HuH-7.5 (cell line): Measurements from ENCODE around the gene LETM1.
"Not testable (repeated sequence)": the region's sequence is repeated elsewhere in the genome, so short reads cannot be mapped to it uniquely, and the experiment has no call there.

Experiments used
- DNase-seq: peaks from one replicate; pipeline ENCODE4 v3.0.0; 2011; ENCODE audit warnings: low spot score

LETM1 gene

GRCh38 chr4:1851575-1852410, 4.2 kb downstream of the LETM1 start:
- no peak for DNase-seq

DNA sequence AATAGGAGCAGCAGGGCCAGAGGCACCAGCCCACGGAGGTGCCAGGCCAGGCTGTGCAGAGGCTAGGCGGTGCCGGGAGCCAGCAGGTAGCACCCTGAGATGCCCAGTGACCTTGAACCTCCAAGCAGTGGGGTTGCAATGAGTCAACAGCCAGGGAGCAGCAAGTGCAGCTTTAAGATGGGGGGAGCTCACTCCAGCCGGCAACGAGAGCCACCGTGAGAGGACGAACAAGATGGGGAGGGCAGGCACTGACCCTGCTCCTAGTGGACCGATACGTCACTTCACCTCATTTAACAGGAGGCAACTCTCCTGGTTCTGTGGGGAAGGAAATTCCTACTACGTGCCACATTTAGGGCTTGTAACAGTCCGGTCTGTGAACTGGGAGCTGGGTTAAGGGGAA, 4.8 kb downstream of the LETM1 start:
- no peak for DNase-seq

DNA sequence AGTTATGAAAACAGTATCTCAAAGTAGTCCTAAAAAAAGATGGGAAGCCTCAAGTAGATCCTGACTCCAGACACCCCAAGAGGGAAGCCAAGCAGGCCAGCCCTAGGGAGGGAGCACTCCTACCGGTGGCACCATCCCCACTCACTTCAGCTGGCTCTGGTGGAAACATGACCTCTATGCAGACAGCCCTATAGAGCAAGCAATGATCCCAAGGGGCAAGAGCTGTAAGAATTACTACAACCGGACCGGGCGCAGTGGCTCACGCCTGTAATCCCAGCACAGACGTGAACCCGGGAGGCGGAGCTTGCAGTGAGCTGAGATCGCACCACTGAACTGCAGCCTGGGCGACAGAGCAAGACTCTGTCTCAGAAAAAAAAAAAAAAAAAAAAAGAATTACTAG, 5.7 kb downstream of the LETM1 start:
- no peak for DNase-seq

DNA sequence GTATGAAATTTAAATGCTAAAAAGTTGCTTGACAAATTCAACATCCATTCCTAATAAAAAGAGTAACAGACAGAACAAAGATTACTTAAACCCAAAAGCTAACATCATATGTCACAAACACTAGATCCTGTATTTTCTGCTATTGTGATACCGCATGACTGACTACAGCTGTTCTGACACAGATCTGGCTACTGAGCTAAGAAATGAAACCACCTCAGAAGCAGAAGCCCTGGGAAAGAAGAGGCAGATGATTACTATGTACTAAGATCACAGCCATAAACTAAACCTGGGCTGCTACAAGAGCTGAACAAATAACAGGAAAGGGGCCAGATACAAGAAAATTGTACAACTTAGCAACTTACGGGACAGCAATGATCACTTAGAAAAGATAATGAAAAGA, 9.4 kb downstream of the LETM1 start:
- no peak for DNase-seq

DNA sequence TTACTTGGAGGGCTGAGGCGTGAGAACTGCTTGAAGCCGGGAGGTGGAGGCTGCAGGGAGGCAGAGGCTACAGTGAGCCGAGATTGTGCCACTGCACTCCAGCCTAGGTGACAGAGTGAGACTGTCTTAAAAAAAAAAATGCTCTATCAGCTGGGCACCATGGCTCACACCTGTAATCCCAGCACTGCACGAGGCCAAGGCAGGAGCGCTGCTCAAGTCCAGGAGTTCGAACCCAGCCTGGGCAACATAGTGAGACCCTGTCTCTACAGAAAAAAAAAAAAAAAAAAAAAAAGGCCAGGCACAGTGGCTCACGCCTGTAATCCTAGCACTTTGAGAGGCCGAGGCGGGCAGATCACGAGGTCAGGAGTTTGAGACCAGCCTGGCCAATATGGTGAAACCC, 11.3 kb downstream of the LETM1 start:
- DNase-seq, result not testable (repeated sequence)

- no peak for DNase-seq
These were observed 12.1 kb downstream of the LETM1 start for GRCh38 chr4:1843852-1844251.

- no peak for DNase-seq
These were observed 12.9 kb downstream of the LETM1 start for GRCh38 chr4:1842993-1843448.

GRCh38 chr4:1842339-1842895, 13.5 kb downstream of the LETM1 start:
- no peak for DNase-seq

DNA sequence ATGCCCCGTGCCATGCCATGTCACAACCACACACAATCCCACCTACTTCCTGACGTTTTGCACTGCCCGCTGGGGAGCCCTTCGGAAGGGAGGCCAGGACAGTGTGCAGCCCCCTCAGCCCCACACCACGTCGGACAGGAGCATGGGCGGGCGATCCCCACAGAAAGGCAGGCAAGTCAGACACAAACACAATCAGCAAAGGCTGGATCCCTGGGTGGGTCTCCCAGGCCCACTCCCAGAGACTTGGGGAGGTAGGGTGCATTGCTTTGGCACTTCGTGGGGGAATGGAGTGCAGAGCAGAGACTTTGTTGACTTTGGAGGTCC, 14.1 kb downstream of the LETM1 start:
- DNase-seq, result no peak

- no peak for DNase-seq
These were observed 14.6 kb downstream of the LETM1 start for GRCh38 chr4:1841201-1841886.

DNA sequence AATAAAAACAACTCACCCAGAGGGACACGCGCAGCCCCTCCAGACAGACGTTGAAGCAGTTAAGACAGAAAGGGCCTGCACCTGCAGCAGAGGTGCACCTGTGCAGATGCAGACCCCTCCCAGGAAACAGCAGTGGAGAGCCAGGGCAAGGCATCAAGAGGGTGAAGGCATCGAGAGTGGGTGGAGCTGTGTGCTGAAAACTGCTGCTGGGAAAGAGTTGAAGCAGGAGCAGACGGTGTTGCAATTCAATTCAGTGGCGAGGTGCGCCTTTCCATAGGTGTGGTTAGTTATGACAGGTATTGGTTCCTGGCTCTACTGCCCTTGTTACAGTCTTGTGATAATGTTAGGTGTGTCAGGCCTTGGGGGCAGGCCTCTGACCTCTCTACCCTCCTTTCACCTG, 16.7 kb downstream of the LETM1 start:
- no peak for DNase-seq

DNA sequence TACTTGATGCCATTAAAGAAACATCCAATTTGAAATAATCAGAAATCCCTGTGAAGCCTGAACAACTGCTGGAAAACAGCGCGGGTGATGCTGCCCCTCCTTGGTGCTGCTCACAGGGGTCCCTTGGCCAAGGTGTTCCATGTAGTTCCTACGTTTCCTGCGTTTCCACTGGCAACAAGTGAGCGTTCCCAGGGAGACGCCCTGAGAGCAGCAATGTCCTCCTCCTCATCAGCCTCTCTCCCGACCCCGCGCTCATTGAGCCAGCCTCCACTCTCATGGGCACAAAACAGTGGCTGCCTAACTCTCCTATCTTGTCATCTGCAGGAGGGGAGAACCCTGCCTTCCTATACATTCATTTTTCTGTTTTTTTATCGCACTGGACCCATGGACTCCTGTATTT, 18.9 kb downstream of the LETM1 start:
- no peak for DNase-seq

- no peak for DNase-seq
These were observed 19.3 kb downstream of the LETM1 start for GRCh38 chr4:1836650-1837049.

DNA sequence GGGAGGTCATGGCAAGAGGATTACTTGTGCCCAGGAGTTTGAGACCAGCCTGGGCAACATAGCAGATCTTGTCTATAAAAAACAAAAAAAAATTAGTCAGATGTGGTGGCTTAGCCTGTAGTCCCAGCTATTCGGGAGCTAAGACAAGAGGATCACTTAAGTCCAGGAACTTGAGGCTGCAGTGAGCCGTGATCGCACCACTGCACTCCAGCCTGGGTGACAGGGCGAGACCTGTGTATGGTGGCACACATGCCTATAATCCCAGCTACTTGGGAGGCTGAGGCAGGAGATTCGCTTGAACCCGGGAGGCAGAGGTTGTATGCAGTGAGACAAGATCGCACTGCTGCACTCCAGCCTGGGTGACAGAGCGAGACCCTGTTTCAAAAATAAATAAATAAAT, 20.1 kb downstream of the LETM1 start:
- not testable (repeated sequence) for DNase-seq

- no peak for DNase-seq
These were observed 21.7 kb downstream of the LETM1 start for GRCh38 chr4:1834047-1834775.

GRCh38 chr4:1833307-1834046, 22.5 kb downstream of the LETM1 start:
- DNase-seq, result no peak

GRCh38 chr4:1832690-1833089, 23.3 kb downstream of the LETM1 start:
- DNase-seq, result no peak

DNA sequence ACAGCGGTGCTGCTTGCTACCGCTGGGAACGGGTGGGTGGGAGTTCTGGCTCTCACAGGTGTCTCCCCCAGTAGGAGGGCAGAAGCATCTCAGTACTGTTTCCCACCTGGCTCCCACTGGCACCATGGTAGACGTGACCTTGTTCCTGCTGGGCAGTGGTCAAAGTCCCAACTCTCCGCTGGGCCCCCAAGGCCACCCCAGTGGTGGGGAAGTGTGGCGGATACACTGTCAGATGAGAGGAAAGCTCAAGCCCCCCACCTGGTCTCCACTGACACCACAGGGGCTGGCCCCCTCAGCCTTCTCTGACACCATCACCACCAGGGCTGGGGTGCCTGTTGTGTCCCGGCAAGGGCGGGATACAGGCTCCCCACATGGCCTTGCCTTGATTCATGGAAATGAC, 24.6 kb downstream of the LETM1 start:
- DNase-seq, result no peak

GRCh38 chr4:1830642-1831228, 25.2 kb downstream of the LETM1 start:
- DNase-seq, result no peak

GRCh38 chr4:1830234-1830633, 25.7 kb downstream of the LETM1 start:
- DNase-seq, result no peak

- no peak for DNase-seq
These were observed 29.2 kb downstream of the LETM1 start for GRCh38 chr4:1826531-1827350.
